HG03175 (cell line): ENCODE data around the gene COL18A1.
"Not testable (repeated sequence)": the region's sequence is repeated elsewhere in the genome, so short reads cannot be mapped to it uniquely, and the experiment has no call there.

Experiments
- ATAC-seq: cut with Tn5 transposase; IDR thresholded peaks from one replicate; pipeline ENCODE4 v1.9.1; 2021; ENCODE audit warnings: mild to moderate bottlenecking, moderate library complexity; ENCODE audit not compliant: unreplicated experiment

COL18A1 gene

GRCh38 chr21:45404730-45405270 lies at the start of gene COL18A1:
COL18A1 (plus strand) TSS chr21:45405165; CDS start chr21:45405231, 66 bp downstream.
- ATAC-seq = no peak

- ATAC-seq = no peak
These were observed 49.4 kb upstream of the COL18A1 start for GRCh38 chr21:45355573-45355972.

DNA sequence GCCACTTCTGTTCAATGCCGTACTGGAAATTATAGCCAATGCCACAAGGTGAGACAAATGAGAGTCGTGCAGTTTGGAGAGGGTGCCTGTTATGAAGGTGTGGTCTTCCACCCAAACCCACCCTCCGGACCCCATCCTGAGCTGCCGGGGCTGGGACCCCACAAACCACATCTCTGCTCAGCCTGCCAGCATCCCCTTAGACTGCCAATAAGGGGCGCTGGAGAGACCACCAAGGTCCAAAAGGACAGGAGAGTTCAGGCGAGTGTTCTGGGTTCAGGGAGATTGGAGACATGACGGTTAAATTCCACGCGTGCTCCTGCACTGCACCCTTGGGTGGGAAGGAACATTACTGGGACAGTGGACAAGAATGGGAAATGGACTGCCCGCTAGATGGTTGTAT lies 48.7 kb upstream of the COL18A1 start:
- no peak for ATAC-seq

DNA sequence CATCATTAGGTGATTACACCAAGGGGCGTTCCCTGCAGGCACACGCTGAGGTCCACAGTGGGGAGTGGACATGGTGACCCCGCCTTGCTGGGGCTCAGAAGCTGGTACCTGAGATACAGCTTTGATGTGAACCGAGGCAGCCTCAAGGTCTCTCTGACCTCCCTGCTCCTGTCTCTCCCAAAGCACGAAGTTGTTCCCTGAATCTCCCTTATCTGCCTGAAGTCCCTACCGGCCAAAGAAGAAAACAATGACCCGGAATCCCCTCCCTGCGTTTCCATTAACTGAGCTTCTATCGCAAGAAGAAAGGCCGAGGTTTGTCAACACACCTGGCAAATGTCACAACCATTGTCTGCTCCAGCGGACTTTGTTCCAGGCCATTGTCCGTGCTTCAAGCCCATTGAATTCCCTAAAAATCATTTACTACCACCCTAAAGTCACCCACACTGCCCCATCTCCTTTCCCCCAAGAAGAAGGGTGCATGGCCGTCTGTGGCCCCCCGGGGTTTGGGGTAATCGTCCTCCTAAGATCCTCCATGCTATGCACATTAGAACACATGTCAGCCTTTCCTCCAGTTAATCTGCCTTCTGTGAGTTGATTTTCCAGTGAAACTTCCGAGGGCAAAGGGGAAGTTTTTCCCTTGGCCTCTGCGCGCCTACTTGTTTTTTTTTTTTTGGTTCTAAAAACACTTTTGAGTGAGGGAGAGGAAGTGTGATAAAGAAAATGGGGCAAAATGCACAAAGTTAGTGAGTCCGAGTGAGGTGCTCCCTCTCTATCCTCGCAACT lies 48.1 kb upstream of the COL18A1 start:
- no peak for ATAC-seq

GRCh38 chr21:45357436-45358260 lies 47.3 kb upstream of the COL18A1 start:
- ATAC-seq = no peak

GRCh38 chr21:45358261-45358670 lies 46.7 kb upstream of the COL18A1 start:
- no peak for ATAC-seq

DNA sequence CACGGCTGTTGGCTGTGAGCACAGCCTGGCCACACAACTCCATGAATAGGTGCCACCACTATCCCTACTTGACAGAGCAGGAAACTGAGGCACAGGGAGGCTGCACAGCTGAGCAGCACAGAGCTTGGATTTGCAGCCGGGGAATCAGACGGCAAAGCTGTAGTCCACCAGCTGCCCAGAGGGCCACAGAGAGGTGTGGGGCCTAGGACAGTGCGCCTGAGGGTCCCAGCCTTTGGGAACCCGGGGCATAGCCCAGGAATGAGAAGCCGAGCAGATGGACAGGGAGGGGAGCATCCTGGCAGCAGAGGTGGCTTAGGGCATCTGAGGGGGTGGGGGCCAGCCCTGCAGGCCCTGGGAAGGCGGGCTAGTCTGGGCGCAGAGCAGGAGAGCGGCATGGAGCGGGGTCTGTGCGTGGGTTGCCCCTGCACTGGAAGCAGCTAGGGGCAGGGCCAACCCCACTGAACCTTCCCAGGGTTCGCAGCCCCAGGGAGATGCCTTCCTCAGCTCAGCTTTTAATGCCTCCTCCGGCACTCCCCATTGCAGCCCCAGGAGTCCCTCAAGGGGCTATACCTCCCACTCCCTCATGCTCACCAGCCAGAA lies 46.2 kb upstream of the COL18A1 start:
- no peak for ATAC-seq

- ATAC-seq = no peak
These were observed 45.3 kb upstream of the COL18A1 start for GRCh38 chr21:45359451-45360217.

GRCh38 chr21:45361033-45361997 lies 43.6 kb upstream of the COL18A1 start:
- no peak for ATAC-seq

DNA sequence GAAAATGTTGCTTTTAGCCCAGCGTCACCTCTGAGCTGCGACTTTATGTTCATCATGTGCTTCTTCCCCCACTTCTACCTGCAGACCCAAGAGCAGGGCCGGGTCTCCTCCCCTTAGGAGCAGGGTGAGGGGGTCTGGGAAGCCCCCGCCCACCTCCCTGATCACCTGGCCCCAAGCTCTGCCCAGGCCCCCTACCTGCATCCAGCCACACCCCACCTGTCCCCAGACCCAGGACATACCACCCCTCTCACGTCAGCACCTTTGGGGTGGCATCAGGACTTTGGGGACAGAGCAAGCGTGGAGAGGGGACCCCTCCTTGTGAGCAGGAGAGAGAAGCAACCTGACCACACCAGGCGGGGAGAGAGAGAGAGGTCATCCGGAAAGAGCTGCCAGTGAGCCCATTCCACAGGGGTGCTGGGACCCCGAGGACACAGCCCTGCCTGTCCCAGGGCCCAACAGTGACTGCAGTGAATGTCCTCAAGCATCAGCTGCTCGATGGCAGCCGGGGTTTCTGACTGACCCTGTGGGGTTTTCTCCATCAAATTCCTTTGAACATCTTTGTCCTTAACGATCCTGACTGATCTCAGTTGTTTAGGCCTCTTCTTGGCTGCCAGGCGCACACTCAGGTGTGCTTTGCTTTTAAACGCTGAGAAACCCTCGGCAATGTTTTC lies 42.8 kb upstream of the COL18A1 start:
- ATAC-seq = no peak

- no peak for ATAC-seq
These were observed 42.2 kb upstream of the COL18A1 start for GRCh38 chr21:45362748-45363145.

- not testable (repeated sequence) for ATAC-seq
These were observed 41.7 kb upstream of the COL18A1 start for GRCh38 chr21:45363272-45363671.

- ATAC-seq = no peak
These were observed 41.0 kb upstream of the COL18A1 start for GRCh38 chr21:45363921-45364467.

DNA sequence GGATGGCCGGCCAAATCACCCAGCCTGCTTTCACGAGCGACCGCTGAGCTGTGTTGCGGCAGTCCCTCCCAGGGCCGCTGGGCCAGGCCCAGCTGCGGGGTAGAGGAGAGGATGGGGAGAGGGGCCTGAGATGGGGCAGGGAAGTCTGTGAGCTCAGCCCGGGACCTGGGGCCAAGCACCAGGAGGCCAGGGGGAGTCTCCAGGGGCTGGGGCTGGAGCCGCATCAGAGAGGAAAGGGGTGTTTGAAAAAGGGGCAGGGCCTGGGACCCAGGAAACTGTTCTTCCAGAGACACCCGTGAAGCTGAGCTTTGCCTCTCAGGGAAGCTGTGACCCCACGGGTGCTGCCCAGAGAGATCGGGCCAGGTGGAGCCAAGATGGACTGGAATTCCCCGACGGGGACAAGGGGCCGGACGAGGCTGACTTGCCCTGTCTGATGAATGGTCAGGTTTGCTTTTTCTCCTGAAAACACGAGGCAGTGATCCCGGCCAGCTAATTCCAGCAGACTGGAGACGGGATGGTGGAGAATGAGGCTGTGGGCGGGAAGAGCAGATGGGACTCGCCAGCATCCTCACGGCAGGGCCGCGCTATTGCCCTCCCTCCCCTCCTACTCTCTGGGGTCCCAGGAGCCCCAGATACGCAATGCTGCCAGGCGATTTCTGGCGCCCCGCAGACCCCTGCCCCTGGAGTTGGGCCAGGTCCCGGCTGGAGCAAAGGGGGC lies 40.3 kb upstream of the COL18A1 start:
- ATAC-seq = no peak

GRCh38 chr21:45365186-45365607 lies 39.8 kb upstream of the COL18A1 start:
- no peak for ATAC-seq

- no peak for ATAC-seq
These were observed 39.2 kb upstream of the COL18A1 start for GRCh38 chr21:45365608-45366241.

DNA sequence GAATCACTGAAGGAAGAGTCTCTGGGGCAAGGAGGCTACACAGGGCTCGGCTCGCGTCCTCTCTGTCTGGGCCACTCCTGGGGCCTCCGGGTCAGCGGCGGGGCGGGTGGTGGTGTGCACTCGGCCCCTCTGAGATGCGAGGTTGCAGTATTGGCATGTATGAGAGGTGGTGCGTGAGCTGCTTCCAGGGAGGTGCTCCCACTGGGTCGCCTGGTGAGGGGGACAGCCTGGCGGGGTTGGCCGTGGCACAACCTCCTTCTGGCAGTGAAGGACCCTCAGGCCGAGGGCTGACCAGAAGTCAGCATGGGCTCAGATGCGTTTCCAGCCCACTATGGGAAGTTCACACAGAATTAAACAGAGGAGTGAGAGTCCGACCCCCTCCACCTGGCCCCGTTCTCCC lies 38.5 kb upstream of the COL18A1 start:
- no peak for ATAC-seq
